Measurements from ENCODE around the gene SDHAF1.

The SDHAF1 gene

DNA sequence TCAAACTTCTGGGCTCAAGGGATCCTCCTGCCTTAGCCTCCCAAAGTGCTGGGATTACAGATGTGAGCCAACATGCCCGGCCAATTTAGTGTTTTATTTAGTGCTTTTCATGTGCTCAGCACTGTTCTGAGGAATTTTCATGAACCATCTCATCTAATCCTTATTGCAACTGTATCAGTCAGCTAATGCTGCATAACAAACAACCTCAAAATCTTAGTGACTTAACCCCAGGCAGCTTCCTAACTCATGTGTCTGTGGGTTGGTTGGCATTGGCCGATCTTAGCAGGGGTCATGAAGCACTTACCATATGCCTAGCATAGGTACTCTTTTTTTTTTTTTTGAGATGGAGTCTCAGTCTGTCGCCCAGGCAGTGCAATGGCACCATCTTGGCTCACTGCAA is 6.2 kb upstream of the SDHAF1 start:
- H3K4me1 ChIP-seq (ENCODE audit: control insufficient read depth, insufficient read depth, low read length): no peaks in the 10 kb centered on the region
- H3K27me3 ChIP-seq (ENCODE audit: control insufficient read depth, insufficient read depth, low read length): peaks cover 14% of the 10 kb centered on the region
- no peak overlapping the region for H3K4me3 ChIP-seq (ENCODE audit: low read depth, low read length)
- H3K9ac ChIP-seq (ENCODE audit: low read depth, low read length): no peak overlapping the region
- no peaks in the 10 kb centered on the region for H3K9me3 ChIP-seq (ENCODE audit: control insufficient read depth, insufficient read depth, low read length)
- no peaks in the 10 kb centered on the region for H3K36me3 ChIP-seq (ENCODE audit: control insufficient read depth, insufficient read depth, low read length)
- H3K27ac ChIP-seq (ENCODE audit: low read depth, low read length): no peak overlapping the region

DNA sequence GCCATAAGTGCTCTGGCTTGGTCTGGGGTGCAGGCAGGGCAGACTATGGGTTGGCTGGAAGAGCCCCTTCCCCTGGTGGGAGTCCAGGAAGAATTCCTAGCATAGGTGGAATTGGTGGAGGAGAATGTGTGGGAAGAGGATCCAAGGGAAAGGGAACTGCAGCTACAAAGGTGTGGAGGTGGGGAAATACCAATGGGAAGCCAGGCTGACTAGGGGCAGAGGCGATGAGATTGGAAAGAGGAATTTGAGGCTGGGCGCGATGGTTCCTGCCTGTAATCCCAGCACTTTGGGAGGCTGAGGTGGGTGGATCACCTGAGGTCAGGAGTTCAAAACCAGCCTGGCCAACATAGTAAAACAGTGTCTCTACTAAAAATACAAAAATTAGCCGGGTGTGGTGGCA is 4.8 kb upstream of the SDHAF1 start:
- Histone ChIP-seq H3K36me3 (ENCODE audit: control insufficient read depth, insufficient read depth, low read length) (no peaks in the 10 kb centered on the region), H3K9me3 (ENCODE audit: control insufficient read depth, insufficient read depth, low read length) (no peaks in the 10 kb centered on the region), H3K27ac (ENCODE audit: low read depth, low read length) (no peak overlapping the region), H3K27me3 (ENCODE audit: control insufficient read depth, insufficient read depth, low read length) (peaks cover 14% of the 10 kb centered on the region), H3K9ac (ENCODE audit: low read depth, low read length) (no peak overlapping the region), H3K4me1 (ENCODE audit: control insufficient read depth, insufficient read depth, low read length) (no peaks in the 10 kb centered on the region), H3K4me3 (ENCODE audit: low read depth, low read length) (no peak overlapping the region)

DNA sequence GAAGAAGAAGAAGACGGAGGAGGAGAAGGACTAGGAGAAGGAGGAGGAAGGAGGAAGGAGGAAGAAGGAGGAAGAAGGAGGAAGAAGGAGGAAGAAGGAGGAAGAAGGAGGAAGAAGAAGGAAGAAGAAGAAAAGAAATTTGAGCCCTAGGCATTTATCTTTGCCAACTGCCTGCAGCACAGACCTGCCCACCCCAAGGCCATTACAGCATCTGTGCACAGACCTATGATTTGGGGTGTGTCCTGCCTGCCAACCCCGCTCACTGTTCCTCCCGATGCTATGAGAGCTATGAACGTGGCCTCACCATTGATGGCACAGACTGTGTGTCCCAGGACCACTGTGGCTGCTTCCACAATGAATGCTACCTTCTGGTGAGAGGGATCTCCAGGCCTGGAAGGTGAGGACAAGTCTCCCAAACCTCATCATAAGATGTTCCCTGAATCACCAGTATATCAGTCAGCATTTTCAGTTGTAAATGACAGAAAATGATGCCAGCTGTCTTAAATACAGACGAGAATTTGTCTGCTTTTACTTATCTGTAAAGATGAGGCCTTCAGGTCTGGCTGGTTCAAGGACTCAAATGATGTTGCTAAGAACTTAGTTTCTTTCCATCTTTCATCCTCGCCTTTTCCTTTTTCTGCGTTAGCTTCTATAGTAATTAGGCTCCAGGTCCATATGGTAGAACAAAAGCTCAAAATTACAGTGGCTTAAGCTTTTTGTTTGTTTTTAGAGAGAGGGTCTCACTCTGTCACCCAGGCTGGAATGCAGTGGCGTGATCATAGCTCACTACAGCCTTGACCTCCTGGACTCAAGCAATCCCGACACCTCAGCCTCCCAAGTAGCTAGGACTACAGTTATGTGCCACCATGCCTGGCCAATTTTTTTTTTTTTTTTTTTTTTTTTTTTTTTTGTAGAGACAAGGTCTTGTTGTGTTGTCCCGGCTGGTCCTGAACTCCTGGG is 3.9 kb upstream of the SDHAF1 start:
- peaks cover 6% of the 10 kb centered on the region for H3K27me3 ChIP-seq (ENCODE audit: control insufficient read depth, insufficient read depth, low read length)
- H3K27ac ChIP-seq (ENCODE audit: low read depth, low read length): no peak overlapping the region
- no peak overlapping the region for H3K9ac ChIP-seq (ENCODE audit: low read depth, low read length)
- H3K4me1 ChIP-seq (ENCODE audit: control insufficient read depth, insufficient read depth, low read length): no peaks in the 10 kb centered on the region
- no peaks in the 10 kb centered on the region for H3K36me3 ChIP-seq (ENCODE audit: control insufficient read depth, insufficient read depth, low read length)
- no peak overlapping the region for H3K4me3 ChIP-seq (ENCODE audit: low read depth, low read length)
- H3K9me3 ChIP-seq (ENCODE audit: control insufficient read depth, insufficient read depth, low read length): no peaks in the 10 kb centered on the region

DNA sequence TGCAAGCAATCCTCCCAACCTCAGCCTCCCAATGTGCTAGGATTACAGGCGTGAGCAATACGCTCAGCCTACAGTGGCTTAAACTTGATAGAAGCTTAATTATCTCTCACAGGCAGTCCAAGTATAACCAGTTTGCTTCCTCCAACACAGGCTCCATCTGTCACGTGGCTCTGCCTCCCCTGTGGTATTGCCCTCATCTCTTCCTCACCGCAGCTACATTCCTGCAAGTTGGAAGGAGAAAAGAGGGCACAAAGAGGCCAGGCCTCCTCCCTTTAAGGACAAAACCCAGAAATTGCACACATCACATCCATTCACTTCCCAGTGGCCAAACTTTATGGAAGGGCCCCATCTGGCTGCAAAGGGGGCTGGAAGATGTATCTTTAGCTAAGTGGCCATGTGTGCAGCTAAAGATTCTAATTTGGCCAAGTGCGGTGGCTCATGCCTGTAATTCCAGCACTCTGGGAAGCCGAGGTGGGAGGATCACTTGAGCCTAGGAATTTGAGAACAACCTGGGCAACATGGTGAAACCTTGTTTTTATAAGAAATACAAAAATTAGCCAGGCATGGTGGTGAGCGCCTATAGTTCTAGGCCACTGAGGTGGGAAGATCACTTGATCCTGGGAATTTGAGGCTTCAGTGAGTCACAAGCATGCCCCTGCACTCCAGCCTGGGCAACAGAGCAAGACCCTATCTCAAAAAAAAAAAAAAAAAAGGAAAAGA is 3.1 kb upstream of the SDHAF1 start:
- H3K9me3 ChIP-seq (ENCODE audit: control insufficient read depth, insufficient read depth, low read length): no peaks in the 10 kb centered on the region
- H3K27ac ChIP-seq (ENCODE audit: low read depth, low read length): no peak overlapping the region
- no peaks in the 10 kb centered on the region for H3K36me3 ChIP-seq (ENCODE audit: control insufficient read depth, insufficient read depth, low read length)
- H3K4me1 ChIP-seq (ENCODE audit: control insufficient read depth, insufficient read depth, low read length): no peaks in the 10 kb centered on the region
- no peaks in the 10 kb centered on the region; the same call in 1 of the 2 replicates for H3K27me3 ChIP-seq (ENCODE audit: control insufficient read depth, insufficient read depth, low read length)
- no peak overlapping the region for H3K9ac ChIP-seq (ENCODE audit: low read depth, low read length)
- H3K4me3 ChIP-seq (ENCODE audit: low read depth, low read length): no peak overlapping the region

GRCh38 chr19:35992907-35993765 is 1.9 kb upstream of the SDHAF1 start:
- Histone ChIP-seq H3K4me1 (ENCODE audit: control insufficient read depth, insufficient read depth, low read length) (no peaks in the 10 kb centered on the region), H3K9me3 (ENCODE audit: control insufficient read depth, insufficient read depth, low read length) (no peaks in the 10 kb centered on the region), H3K27me3 (ENCODE audit: control insufficient read depth, insufficient read depth, low read length) (no peaks in the 10 kb centered on the region; the same call in 1 of the 2 replicates), H3K27ac (ENCODE audit: low read depth, low read length) (no peak overlapping the region), H3K4me3 (ENCODE audit: low read depth, low read length) (no peak overlapping the region), H3K36me3 (ENCODE audit: control insufficient read depth, insufficient read depth, low read length) (no peaks in the 10 kb centered on the region), H3K9ac (ENCODE audit: low read depth, low read length) (no peak overlapping the region)

- no peaks in the 10 kb centered on the region for H3K9me3 ChIP-seq (ENCODE audit: control insufficient read depth, insufficient read depth, low read length)
- no peaks in the 10 kb centered on the region; the same call in 1 of the 2 replicates for H3K27me3 ChIP-seq (ENCODE audit: control insufficient read depth, insufficient read depth, low read length)
- H3K4me1 ChIP-seq (ENCODE audit: control insufficient read depth, insufficient read depth, low read length): no peaks in the 10 kb centered on the region
- H3K27ac ChIP-seq (ENCODE audit: low read depth, low read length): no peak overlapping the region
- no peaks in the 10 kb centered on the region for H3K36me3 ChIP-seq (ENCODE audit: control insufficient read depth, insufficient read depth, low read length)
- no peak overlapping the region for H3K9ac ChIP-seq (ENCODE audit: low read depth, low read length)
- no peak overlapping the region for H3K4me3 ChIP-seq (ENCODE audit: low read depth, low read length)
Observed at GRCh38 chr19:35993923-35994598, 927 bp upstream of the SDHAF1 start.

DNA sequence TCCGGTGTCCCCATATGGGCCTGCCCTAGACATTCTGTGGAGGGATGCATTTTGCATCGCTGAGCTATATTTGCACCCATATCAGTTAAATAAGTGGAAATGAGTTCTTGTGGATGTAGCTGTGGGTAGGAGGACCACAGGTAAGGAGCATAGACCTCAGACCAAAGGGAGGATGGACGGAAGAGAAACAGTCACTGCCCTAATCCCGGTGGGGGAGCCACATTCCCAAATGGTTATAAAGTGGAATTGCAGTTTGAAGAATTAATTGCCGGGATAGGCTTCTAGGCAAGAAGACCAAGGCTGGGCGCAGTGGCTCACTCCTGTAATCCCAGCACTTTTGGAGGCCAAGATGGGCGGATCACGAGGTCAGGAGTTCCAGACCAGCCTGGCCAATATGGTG is 1.8 kb downstream of the SDHAF1 start:
- H3K4me3 ChIP-seq (ENCODE audit: low read depth, low read length): no peak overlapping the region

DNA sequence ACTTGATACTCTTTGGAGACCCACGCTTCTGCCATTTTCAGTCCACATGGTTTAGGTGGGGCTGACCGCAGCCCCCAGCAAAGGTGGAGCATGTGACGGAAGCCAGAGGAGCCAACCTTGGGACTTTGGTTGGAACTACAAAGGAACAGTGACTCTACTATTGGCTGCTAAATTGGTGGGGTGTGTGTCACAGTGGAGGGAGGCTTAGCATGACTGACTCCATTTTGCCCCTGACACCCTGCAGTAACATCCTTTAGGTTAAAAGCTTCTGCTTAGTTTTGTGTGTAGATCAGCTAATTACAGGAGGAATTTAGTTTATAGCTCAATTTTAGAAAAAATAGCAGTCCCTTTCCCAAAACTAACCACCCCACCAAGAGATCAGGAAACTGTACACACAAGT is 6.6 kb downstream of the SDHAF1 start:
- Histone ChIP-seq H3K9me3 (ENCODE audit: control insufficient read depth, insufficient read depth, low read length) (no peaks in the 10 kb centered on the region), H3K9ac (ENCODE audit: low read depth, low read length) (no peak overlapping the region), H3K27ac (ENCODE audit: low read depth, low read length) (no peak overlapping the region), H3K4me1 (ENCODE audit: control insufficient read depth, insufficient read depth, low read length) (no peaks in the 10 kb centered on the region), H3K4me3 (ENCODE audit: low read depth, low read length) (no peak overlapping the region), H3K27me3 (ENCODE audit: control insufficient read depth, insufficient read depth, low read length) (no peaks in the 10 kb centered on the region), H3K36me3 (ENCODE audit: control insufficient read depth, insufficient read depth, low read length) (no peaks in the 10 kb centered on the region)

More for the DNA sequence above, 1.8 kb downstream of the SDHAF1 start:
- Histone ChIP-seq H3K27me3 (ENCODE audit: control insufficient read depth, insufficient read depth, low read length) (no peaks in the 10 kb centered on the region), H3K9me3 (ENCODE audit: control insufficient read depth, insufficient read depth, low read length) (no peaks in the 10 kb centered on the region), H3K27ac (ENCODE audit: low read depth, low read length) (no peak overlapping the region), H3K36me3 (ENCODE audit: control insufficient read depth, insufficient read depth, low read length) (no peaks in the 10 kb centered on the region), H3K9ac (ENCODE audit: low read depth, low read length) (no peak overlapping the region), H3K4me1 (ENCODE audit: control insufficient read depth, insufficient read depth, low read length) (no peaks in the 10 kb centered on the region)

- Histone ChIP-seq H3K27me3 (ENCODE audit: control insufficient read depth, insufficient read depth, low read length) (no peaks in the 10 kb centered on the region), H3K9me3 (ENCODE audit: control insufficient read depth, insufficient read depth, low read length) (no peaks in the 10 kb centered on the region), H3K27ac (ENCODE audit: low read depth, low read length) (no peak overlapping the region), H3K36me3 (ENCODE audit: control insufficient read depth, insufficient read depth, low read length) (no peaks in the 10 kb centered on the region), H3K4me3 (ENCODE audit: low read depth, low read length) (no peak overlapping the region), H3K4me1 (ENCODE audit: control insufficient read depth, insufficient read depth, low read length) (no peaks in the 10 kb centered on the region; the same call in 1 of the 2 replicates), H3K9ac (ENCODE audit: low read depth, low read length) (no peak overlapping the region)
Observed at GRCh38 chr19:36003284-36003683, 8.3 kb downstream of the SDHAF1 start.

- H3K9me3 ChIP-seq (ENCODE audit: control insufficient read depth, insufficient read depth, low read length): no peaks in the 10 kb centered on the region
- H3K4me1 ChIP-seq (ENCODE audit: control insufficient read depth, insufficient read depth, low read length): no peaks in the 10 kb centered on the region; the same call in 1 of the 2 replicates
- no peak overlapping the region for H3K27ac ChIP-seq (ENCODE audit: low read depth, low read length)
- no peaks in the 10 kb centered on the region for H3K36me3 ChIP-seq (ENCODE audit: control insufficient read depth, insufficient read depth, low read length)
- H3K4me3 ChIP-seq (ENCODE audit: low read depth, low read length): no peak overlapping the region
- no peak overlapping the region for H3K9ac ChIP-seq (ENCODE audit: low read depth, low read length)
- H3K27me3 ChIP-seq (ENCODE audit: control insufficient read depth, insufficient read depth, low read length): no peaks in the 10 kb centered on the region
Observed at GRCh38 chr19:36006955-36007354, 12.0 kb downstream of the SDHAF1 start.
